Measurements from ENCODE around the gene CDKN3. TPM values are rescaled to one million over a fixed set of nuclear protein-coding genes. Genes with fewer than 3 reads are reported as not detected.
"Not testable (repeated sequence)": the region's sequence is repeated elsewhere in the genome, so short reads cannot be mapped to it uniquely, and the experiment has no call there.

CDKN3 gene
- total and polyA plus RNA-seq, 9 donors = 22.6 to 36.9 (median 31.1) TPM

DNA sequence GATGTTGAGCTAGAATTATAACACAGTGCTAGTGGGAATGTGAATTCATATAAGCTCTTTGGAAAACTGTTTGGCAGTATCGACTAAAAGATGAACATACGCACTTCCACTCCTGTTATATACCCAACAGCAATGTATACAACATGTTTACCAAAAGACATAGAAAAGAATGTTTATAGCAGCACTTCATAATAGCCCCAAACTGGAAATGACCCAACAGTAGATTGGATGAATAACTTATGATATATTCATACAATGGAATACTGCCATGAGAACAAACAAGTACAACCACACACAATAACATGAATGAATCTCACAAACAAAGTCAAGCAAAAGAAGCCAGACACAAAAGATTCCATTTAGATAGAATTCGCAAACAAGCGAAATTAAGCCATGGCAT lies 28.5 kb upstream of the CDKN3 start:
- Histone ChIP-seq H3K36me3 (ENCODE audit: control insufficient read depth, insufficient read depth, low read length) (no peaks in the 10 kb centered on the region), H3K4me1 (ENCODE audit: control insufficient read depth, insufficient read depth, low read length) (peaks cover 20% of the 10 kb centered on the region), H3K4me3 (ENCODE audit: low read length) (no peak overlapping the region), H3K27me3 (ENCODE audit: control insufficient read depth, insufficient read depth, low read length) (no peaks in the 10 kb centered on the region), H3K9me3 (replicated peaks; ENCODE audit: control insufficient read depth, low read depth, low read length) (no peaks in the 10 kb centered on the region), H3K27ac (ENCODE audit: low read length) (no peak overlapping the region)
- 94% methylated on average over 2 of the region's 4 CpGs for WGBS (ENCODE audit: insufficient coverage)
- DNase-seq = no peak

DNA sequence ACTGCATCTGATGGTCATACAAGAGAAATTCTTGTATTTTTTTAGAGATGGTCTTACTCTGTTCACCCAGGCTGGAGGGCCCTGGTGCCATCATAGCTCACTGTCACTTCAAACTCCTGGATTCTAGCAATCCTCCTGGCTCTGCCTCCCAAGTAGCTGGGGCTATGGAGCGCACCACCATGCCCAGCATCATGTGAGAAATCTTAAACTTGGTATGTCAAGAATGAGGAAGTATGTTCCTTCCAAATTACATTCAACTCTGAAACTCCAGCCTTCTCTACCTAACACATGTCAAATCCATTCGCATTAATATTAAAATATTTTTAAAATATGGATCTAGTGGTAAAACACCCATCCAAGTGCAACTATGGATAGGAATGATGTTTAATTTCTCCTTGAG lies 27.5 kb upstream of the CDKN3 start:
- no peak for DNase-seq
- Histone ChIP-seq H3K27me3 (ENCODE audit: control insufficient read depth, insufficient read depth, low read length) (no peaks in the 10 kb centered on the region), H3K4me3 (ENCODE audit: low read length) (no peak overlapping the region), H3K27ac (ENCODE audit: low read length) (no peak overlapping the region), H3K4me1 (ENCODE audit: control insufficient read depth, insufficient read depth, low read length) (peaks cover 18% of the 10 kb centered on the region), H3K36me3 (ENCODE audit: control insufficient read depth, insufficient read depth, low read length) (no peaks in the 10 kb centered on the region), H3K9me3 (replicated peaks; ENCODE audit: control insufficient read depth, low read depth, low read length) (no peaks in the 10 kb centered on the region)
- WGBS (ENCODE audit: insufficient coverage) = no CpG with 5 or more reads among the region's 2 CpGs

DNA sequence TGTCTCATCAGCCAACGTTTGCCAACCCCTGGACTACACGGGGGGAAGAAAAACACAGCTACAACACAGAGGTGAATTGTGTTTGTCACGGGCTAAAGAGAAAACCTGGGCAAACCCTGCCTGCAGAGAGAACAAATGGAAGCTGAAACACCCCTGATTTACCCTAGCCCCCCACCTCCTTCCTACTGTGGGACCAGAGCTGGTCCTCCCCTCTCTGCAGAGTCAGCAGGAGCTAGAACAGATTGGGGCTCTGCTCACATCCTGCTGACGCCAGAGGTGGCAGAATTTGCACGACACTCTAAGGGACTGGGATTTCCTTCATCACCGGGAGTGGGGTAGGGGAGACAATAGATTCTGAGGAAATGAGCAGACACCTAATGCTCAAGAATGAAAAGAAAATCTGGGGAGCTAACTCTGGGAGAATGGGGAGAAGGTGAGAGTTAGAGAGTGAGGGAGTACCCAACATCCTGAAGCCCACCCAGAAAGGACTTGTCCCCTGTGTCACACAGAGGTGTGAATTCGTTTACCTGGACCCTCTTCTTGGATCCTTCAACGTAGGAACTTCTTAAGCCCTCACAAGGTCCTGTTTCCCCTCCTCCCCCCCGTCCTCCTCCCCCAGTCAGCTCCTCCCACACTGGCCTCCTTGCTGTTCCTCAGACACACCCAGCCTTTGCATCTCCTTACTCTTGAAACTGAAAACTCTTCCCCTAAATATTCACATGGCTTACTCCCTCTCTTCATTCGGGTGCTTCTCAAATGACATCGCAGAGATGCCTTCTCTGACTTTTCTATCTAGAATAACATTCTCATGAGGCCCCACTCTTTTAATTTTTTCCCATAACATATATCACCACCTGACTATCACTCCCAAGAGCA lies 26.2 kb upstream of the CDKN3 start:
- no peak for DNase-seq
- 39% methylated on average over 7 of the region's 11 CpGs for WGBS (ENCODE audit: insufficient coverage)
- no peaks in the 10 kb centered on the region for H3K27me3 ChIP-seq (ENCODE audit: control insufficient read depth, insufficient read depth, low read length)
- no peak overlapping the region for H3K4me3 ChIP-seq (ENCODE audit: low read length)
- H3K36me3 ChIP-seq (ENCODE audit: control insufficient read depth, insufficient read depth, low read length) = no peaks in the 10 kb centered on the region
- peaks cover 12% of the 10 kb centered on the region for H3K4me1 ChIP-seq (ENCODE audit: control insufficient read depth, insufficient read depth, low read length)
- H3K9me3 ChIP-seq (replicated peaks; ENCODE audit: control insufficient read depth, low read depth, low read length) = no peaks in the 10 kb centered on the region
- H3K27ac ChIP-seq (ENCODE audit: low read length) = no peak overlapping the region

DNA sequence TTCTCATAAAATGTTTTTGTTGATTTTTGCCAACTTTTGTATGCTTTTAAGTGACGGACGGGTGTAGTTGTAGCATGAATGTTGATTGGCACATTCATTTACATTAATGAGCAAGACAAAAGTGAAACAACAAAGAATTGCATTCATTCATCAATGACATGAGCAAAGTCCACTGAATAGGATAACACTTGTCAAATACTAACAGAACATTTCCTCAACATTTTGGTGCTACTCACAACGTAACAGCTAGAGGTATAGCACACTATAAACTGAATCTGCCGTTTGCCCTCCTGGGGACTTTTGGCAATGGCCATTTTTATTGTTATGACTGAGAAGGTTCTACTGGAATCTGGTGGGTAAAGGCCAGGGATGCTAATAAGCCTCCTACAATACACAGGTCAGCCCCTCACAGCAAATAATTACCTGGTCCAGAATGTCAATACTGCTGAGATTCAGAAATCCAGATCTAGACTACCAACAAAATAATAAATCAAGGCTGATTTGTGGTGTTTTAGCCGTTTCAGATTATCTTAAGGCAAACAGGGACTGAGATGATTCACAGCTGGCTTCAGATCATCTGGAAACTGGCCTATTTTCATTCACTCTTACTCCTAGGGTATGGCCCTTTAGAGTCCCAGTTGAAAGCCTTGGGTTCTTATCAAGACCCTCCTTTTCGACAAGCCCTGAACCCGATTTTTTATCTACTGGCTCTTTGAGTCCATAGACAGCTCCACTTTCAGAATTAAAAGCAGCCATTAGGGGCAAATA lies 22.5 kb upstream of the CDKN3 start:
- Histone ChIP-seq H3K4me1 (ENCODE audit: control insufficient read depth, insufficient read depth, low read length) (no peaks in the 10 kb centered on the region), H3K9me3 (replicated peaks; ENCODE audit: control insufficient read depth, low read depth, low read length) (no peaks in the 10 kb centered on the region), H3K27ac (ENCODE audit: low read length) (no peak overlapping the region), H3K4me3 (ENCODE audit: low read length) (no peak overlapping the region), H3K27me3 (ENCODE audit: control insufficient read depth, insufficient read depth, low read length) (no peaks in the 10 kb centered on the region), H3K36me3 (ENCODE audit: control insufficient read depth, insufficient read depth, low read length) (no peaks in the 10 kb centered on the region)
- WGBS (ENCODE audit: insufficient coverage) = 61% methylated on average over 3 of the region's 7 CpGs
- no peak for DNase-seq

DNA sequence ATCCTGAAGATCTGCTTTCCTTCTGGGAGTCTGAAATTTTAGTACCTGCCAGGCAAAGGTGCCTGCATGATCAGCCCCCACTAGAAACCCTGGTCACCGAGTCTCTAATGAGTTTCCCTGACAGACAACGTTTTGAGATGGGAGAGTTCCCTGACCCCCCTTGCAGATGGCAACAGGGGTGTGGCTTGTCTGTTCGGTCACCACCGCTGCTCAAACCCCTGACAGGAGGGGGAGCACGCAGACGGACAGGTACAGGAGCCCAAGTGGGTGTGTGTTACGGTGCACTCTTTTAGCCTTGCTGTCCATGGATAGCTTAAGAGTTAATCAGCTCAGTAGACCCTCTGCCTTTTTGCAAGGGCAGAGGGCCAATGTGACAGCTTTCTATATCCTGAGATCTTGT lies 19.3 kb upstream of the CDKN3 start:
- Histone ChIP-seq H3K9me3 (replicated peaks; ENCODE audit: control insufficient read depth, low read depth, low read length) (no peaks in the 10 kb centered on the region), H3K27ac (ENCODE audit: low read length) (no peak overlapping the region), H3K4me3 (ENCODE audit: low read length) (no peak overlapping the region), H3K4me1 (ENCODE audit: control insufficient read depth, insufficient read depth, low read length) (peaks cover 2% of the 10 kb centered on the region), H3K27me3 (ENCODE audit: control insufficient read depth, insufficient read depth, low read length) (no peaks in the 10 kb centered on the region), H3K36me3 (ENCODE audit: control insufficient read depth, insufficient read depth, low read length) (no peaks in the 10 kb centered on the region)
- no peak for DNase-seq
- WGBS (ENCODE audit: insufficient coverage) = 33% methylated on average over 7 of the region's 7 CpGs

DNA sequence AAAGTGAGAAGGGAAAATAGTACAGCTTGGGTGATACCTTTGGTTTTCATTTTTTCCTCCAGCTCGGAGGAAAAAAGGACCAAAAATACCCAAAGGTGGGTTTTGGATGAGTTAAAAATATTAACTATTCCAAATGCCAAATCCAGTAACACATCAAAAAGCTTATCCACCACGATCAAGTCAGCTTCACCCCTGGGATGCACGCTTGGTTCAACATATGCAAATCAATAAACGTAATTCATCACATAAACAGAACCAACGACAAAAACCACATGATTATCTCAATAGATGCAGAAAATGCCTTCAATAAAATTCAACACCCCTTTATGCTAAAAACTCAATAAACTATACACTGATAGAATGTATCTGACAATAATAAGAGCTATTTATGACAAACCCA lies 17.9 kb upstream of the CDKN3 start:
- H3K36me3 ChIP-seq (ENCODE audit: control insufficient read depth, insufficient read depth, low read length); H3K9me3 ChIP-seq (replicated peaks; ENCODE audit: control insufficient read depth, low read depth, low read length); DNase-seq; H3K27me3 ChIP-seq (ENCODE audit: control insufficient read depth, insufficient read depth, low read length); H3K27ac ChIP-seq (ENCODE audit: low read length); H3K4me1 ChIP-seq (ENCODE audit: control insufficient read depth, insufficient read depth, low read length); H3K4me3 ChIP-seq (ENCODE audit: low read length): not testable (repeated sequence)
- whole genome bisulfite sequencing (ENCODE audit: insufficient coverage) = no CpG with 5 or more reads among the region's 5 CpGs

DNA sequence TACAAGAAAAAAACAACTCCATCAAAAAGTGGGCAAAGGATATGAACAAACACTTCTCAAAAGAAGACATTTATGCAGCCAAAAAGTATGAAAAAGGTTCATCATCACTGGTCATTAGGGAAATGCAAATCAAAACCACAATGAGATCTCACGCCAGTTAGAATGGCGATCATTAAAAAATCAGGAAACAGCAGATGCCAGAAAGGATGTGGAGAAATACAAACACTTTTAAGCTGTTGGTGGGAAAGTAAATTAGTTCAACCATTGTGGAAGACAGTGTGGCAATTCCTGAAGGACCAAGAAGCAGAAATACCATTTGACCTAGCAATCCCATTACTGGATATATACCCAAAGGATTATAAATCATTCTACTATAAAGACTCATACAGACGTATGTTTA lies 16.2 kb upstream of the CDKN3 start:
- not testable (repeated sequence) for H3K27ac ChIP-seq (ENCODE audit: low read length); H3K4me1 ChIP-seq (ENCODE audit: control insufficient read depth, insufficient read depth, low read length); H3K9me3 ChIP-seq (replicated peaks; ENCODE audit: control insufficient read depth, low read depth, low read length); DNase-seq; H3K27me3 ChIP-seq (ENCODE audit: control insufficient read depth, insufficient read depth, low read length); H3K4me3 ChIP-seq (ENCODE audit: low read length); H3K36me3 ChIP-seq (ENCODE audit: control insufficient read depth, insufficient read depth, low read length)
- no CpG with 5 or more reads among the region's 3 CpGs for WGBS (ENCODE audit: insufficient coverage)

DNA sequence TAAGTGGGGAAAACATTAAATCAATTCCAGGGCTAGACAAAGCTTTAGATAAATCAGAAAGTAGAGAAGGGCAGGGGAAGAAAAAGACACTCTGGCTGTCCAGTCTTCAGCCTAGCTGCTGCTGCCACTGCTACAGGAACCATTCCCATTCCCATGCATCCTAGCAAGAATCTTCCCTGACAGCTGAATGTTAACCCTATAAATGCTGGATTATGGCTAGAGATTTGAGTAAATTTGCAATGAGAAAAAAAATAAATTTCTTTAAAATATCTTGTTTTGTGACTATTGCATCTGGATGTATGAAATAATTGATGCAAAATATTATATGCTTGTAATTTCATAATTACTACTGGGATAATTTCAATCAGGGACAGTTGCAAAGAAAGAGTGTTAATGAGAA lies 15.0 kb upstream of the CDKN3 start:
- peaks cover 3% of the 10 kb centered on the region for H3K27me3 ChIP-seq (ENCODE audit: control insufficient read depth, insufficient read depth, low read length)
- no peak for DNase-seq
- H3K9me3 ChIP-seq (replicated peaks; ENCODE audit: control insufficient read depth, low read depth, low read length) = no peaks in the 10 kb centered on the region
- H3K36me3 ChIP-seq (ENCODE audit: control insufficient read depth, insufficient read depth, low read length) = no peaks in the 10 kb centered on the region
- no peak overlapping the region for H3K27ac ChIP-seq (ENCODE audit: low read length)
- no peak overlapping the region for H3K4me3 ChIP-seq (ENCODE audit: low read length)
- peaks cover 2% of the 10 kb centered on the region for H3K4me1 ChIP-seq (ENCODE audit: control insufficient read depth, insufficient read depth, low read length)

DNA sequence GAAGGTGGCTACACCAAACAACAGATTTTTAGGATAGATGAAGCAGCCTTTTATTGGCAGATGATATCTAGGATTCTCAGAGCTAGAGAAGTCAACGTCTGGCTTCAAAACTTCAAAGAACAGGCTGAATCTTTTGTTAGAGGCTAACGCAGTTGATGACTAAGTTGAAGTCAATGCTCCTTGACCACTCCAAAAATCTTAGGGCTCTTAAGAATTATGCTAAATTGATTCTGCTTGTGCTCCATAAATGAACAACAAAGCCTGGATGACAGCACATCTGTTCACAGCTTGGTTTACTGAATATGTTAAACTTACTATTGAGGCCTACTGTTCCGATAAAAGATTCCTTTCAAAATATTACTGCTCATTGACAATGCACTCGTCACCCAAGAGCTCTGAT lies 13.0 kb upstream of the CDKN3 start:
- DNase-seq = no peak
- Histone ChIP-seq H3K36me3 (ENCODE audit: control insufficient read depth, insufficient read depth, low read length) (no peaks in the 10 kb centered on the region), H3K4me3 (ENCODE audit: low read length) (no peak overlapping the region), H3K4me1 (ENCODE audit: control insufficient read depth, insufficient read depth, low read length) (peaks cover 2% of the 10 kb centered on the region), H3K27ac (ENCODE audit: low read length) (no peak overlapping the region), H3K9me3 (replicated peaks; ENCODE audit: control insufficient read depth, low read depth, low read length) (no peaks in the 10 kb centered on the region), H3K27me3 (ENCODE audit: control insufficient read depth, insufficient read depth, low read length) (peaks cover 4% of the 10 kb centered on the region)
- WGBS (ENCODE audit: insufficient coverage) = 90% methylated on average over 2 of the region's 4 CpGs

DNA sequence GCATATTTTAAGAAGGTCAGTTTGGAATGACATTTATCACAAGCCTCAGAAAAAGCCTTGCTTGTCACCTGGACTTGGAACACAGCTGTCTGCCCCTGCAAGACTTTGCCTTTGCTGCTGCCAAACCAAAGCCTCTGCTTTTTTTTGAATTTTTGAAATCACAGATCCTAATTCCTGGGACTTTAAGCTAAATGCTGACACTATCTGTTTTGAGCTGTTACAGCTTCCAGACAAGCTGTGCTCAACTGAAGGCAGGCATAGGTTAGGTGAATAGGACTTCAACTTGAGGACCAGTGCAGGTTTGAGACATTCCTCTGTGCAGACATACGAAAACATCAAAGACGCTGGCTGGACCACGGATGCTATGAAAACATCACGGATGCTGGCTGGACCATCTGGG lies 11.3 kb upstream of the CDKN3 start:
- peaks cover 2% of the 10 kb centered on the region for H3K4me1 ChIP-seq (ENCODE audit: control insufficient read depth, insufficient read depth, low read length)
- no peak overlapping the region for H3K4me3 ChIP-seq (ENCODE audit: low read length)
- H3K36me3 ChIP-seq (ENCODE audit: control insufficient read depth, insufficient read depth, low read length) = no peaks in the 10 kb centered on the region
- WGBS (ENCODE audit: insufficient coverage) = 40% methylated on average over 4 of the region's 4 CpGs
- DNase-seq = no peak
- peaks cover 4% of the 10 kb centered on the region for H3K27me3 ChIP-seq (ENCODE audit: control insufficient read depth, insufficient read depth, low read length)
- H3K9me3 ChIP-seq (replicated peaks; ENCODE audit: control insufficient read depth, low read depth, low read length) = no peaks in the 10 kb centered on the region
- no peak overlapping the region for H3K27ac ChIP-seq (ENCODE audit: low read length)
